ENCODE measurements around the gene VOPP1.
"Not testable (repeated sequence)": the region's sequence is repeated elsewhere in the genome, so short reads cannot be mapped to it uniquely, and the experiment has no call there.

The VOPP1 gene

DNA sequence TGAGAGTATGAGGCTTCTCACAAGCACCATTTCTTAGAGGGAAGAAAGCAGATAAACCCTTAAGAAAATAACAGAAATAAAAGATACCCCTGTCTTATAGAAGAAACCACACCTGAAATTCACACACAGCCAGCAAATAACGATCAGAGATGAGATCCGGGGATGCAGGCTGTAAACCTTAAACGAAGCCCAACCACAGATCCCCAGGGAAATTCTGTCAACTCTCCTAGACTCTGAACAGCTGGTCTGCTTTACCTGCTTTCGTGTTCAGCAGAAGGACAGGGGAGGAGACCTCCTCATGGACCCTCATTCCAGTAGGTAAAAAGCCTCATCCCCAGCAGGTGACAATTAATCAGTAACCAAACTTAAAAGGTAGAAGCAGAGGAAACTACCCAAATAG is 45.0 kb downstream of the VOPP1 start:
- DNase-seq = no peak

DNA sequence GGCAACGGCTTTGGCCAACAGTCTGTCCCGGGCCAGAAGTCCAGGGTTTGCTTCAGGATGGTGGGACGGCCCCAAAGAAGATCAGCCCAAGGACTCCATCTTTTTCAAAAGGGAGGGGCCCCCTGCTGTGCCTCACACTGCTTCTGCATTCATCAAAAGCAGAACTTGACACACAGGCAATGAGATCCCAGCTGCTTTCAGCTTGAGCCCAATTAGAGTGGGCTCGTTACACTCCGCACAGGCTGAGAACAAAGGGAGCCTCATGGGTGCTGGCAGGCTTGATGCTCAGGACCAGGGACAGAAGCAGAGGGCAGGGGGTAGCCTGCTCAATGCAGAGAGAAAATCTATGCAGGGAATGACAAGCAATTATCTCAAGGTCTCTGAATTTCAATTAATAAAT is 45.5 kb downstream of the VOPP1 start:
- no peak for DNase-seq

DNA sequence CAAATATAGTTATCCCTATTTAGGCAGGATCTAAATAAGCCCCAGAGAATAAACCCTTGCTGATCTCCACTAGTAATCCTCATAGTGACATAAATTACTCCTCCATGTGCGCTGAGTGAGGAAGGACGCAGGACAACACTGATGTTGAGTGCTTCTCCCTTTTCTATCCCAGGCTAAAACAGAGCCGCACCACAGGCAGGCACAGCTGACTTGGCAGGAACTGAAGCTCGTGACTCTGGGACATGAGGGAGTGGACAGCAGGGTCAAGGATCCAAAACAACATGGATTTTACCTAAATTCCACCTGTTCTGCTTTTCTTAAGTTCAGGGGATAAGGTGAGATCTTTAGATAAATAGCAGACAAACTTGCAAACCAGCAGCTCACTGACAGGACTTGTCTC is 46.0 kb downstream of the VOPP1 start:
- DNase-seq = no peak

DNA sequence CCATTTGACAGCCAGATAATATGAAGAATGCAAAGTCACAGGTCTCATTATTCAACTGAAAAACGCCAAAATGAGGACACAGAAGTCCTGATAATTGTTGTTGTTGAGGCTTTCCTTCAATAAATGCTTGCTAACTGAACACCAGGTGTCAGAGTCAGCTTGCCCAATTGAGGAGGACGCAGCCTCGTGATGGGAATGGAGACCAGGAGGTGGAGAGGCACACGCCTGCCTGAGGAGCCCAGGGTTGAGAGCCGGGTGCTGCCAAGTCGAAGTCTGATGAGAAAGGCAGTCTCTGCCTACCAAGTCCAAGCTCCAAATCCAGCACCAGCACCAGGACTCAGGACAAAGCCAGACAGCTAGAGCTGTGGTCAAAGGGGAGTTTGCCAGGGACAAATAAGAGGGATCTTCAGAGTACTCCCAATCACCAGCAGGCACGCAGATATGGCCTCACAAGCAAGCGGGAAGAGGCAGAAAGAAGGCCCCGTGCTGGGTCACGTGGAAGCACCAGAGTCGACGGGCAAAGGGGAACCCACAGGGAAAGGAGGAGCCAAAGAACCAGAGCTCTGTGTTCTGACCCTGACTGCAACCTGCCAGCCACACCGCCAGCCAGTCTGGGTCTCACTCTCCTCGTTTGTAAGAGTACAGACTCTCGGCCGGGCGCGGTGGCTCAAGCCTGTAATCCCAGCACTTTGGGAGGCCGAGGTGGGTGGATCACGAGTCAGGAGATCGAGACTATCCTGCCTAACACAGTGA is 47.6 kb downstream of the VOPP1 start:
- DNase-seq = peak; percentile 31

DNA sequence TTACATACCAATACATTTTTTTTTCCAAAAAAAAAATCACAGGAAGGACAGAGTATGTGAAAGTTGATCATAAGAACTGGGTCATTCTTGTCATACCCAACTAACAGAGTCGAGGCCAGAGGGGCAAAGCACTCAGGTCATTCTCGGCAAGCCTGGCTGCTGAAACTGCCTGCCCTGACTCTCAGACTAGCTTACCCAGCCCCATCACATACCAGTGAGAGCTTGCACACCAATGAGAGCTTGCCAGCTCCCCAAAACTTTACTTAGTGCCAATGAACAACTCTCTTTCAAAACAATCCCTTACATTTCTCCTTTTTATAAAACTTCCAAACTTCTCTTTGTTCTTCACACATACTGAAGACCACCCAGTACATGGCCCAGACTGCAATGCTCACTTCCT is 48.9 kb downstream of the VOPP1 start:
- no peak for DNase-seq

DNA sequence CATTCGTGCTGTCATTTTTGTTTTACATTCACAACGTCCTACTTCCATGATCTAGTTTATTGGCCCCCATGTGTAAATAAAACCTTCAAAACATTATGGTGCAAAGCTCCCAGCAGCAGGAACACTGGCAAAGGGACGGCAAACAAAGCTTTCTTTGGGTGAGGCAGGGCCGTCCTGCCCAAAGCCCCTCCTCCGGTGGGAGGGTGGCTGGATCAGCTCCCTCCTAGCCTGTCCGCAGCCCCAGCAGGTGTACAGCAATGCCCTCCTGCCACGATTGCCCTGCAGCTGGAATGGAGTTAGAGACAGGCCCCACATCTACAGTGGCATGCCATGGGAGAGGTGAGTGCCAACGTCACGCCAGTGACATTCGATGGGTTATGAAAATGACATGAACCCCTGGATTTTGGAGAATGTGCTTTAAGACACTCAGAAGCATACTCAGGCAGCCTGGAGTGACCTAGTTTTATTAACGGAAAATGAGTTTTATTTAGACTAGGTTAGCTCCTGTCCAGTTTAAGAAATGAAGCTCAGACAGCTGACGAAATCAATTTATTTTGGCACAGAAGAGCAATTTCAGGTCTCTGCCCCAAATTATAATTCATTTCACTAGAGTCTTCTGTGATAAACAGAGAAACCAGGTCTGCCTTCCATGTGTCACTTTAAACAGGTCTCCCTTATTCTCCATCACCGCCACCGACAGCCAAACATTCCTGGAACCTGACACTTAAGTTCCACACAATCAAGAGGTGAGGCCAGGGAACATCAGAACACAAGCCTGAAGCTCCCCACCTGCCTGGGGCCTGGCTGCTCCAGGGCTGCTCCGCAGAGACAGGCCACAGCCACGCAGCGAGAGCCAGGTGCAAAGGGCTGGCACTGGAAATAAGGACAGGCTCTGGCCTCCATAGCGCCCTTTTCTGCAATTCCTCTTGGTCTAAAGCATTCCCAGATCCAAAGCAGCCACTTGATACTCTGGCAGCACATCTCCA is 50.1 kb downstream of the VOPP1 start:
- no peak for DNase-seq

DNA sequence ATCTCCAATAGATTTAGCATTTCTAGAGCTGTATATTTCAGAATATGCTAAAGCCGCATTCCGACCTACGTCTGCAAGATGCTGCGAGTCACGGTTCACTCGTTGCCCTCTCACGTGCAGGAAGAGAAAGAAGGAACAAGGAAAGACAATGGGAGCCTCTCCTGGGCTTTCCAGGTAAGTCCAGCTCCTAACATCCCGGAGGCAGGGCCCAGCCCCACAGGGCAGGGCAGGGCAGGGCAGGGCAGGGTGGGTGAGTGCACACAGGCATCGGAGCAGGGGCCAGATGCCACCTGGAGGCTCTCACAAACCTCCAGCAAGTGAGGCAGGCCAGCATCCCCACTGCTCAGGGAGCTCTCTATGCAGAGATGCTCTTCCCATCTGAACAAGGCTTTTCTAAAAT is 50.8 kb downstream of the VOPP1 start:
- DNase-seq = no peak

DNA sequence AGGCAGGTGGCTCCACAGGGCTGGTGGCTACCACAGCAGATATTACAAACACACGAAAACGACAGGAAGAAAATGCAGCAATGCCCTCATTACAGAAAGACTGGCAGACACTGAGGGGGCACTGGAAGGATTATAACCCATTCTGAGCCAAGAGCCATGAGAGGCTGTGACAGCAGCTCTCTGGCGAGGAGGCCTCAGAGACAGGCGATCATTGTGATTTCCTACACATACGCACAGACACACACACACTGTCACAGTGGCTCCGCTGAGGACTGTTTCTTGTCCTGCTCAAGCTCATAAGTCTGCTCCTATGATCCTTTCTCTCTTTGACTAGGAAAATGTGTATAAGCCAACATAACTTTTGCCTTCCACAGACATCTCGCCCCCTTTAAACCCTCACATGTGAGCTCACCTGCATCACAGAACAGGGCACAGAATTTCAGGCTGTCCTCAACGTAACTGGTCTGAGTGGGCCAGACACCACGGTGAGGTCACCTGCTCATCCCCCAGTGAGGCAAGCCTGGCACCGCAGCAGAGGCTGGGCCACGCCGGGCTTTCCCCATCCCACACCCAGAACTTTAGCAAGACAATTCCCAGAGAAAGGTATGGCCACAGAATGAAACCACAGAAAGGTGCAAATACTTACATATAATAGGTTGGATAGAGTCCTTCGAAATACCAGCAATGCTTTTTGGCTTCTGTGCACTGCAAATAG is 51.7 kb downstream of the VOPP1 start:
- no peak for DNase-seq

DNA sequence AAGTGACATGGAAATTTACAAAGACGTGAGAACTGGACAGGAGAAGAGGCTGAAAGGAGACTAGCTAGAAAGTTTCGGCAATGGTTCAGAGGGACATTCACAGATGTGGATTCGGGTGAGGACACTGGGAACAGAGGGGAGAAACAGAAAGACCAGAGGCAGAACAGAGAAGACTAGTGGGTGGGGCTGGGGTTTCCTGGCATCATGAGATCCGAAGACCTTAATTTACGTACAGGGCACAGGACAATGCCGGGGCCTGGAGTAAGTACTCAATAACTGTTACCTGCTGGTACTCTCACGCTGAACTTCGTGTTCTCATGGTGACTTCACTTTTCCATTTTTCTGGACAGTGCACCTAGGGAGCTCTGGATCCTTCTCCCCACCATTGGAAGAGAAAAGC is 53.5 kb downstream of the VOPP1 start:
- no peak for DNase-seq

DNA sequence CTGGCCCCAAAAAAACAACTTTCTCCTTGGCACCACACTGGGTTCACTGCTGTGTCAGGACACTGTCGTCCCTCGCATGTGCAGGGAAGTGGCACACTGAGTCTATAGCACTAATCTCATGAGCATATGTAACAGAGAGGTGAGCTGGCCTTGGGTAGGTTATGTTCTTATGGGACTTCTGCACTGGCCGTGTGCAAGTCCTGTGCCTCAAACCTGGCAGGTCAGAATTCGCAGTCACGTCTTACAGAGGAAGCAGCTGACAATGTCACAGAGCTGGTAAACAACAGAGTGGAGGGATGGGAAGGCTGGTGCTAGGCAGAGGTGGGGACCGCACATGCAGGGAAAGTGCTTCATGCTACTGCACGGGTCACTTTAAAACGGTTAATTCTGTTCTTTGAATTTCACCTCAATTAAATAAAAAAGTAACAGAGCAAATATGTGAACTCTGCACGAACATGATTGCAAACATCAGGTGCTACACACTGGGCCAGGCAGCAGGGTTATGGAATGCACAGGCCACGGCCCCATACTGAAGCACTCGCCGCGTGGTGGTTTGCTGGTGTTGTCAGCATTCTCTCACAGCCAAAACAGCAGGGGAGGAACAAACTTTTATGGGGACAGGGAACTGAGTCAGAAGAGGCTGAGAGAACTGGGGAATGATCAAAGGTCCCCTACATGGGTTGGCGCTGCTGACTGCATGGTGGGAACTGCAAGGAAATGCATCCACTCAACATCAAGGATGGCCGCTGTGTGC is 54.2 kb downstream of the VOPP1 start:
- no peak for DNase-seq

DNA sequence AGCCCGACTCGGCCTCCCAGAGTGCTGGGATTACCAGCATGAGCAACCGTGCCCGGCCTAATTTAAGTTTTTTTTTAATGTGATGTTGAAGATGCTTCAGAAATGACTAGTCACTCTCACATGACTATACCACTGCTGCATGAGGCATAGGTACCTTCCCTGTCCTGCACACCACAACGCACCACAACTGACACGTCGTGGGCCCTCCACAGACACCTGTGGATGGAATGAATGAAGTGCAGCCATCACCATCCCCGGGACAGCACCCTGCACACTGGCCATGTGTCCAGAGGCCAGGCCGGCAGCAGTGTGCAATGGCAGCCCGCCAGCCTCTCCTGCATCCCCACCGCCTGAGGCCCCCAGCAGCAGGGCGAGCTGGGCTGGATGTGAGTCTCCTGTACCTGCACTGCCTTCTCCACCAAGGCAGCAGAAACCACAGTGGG is 55.1 kb downstream of the VOPP1 start:
- no peak for DNase-seq

DNA sequence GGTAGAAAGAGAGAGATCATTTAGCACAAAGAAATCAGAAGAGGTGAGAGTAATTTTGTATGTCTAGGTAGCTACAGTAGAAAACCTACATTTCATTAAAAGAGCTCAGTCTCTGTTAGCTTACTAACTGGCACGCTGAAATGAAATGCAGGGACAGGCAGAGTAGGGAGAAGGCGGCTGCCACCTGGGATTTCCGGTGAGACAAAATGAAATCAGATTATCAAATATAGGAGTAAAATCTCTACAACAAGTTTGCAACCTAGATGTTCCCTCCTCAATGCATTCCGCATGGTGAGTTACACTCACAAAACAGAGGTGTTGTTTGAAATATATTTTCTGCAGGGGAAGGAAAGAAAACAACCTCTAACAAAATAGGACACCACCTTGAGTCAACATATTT is 55.9 kb downstream of the VOPP1 start:
- no peak for DNase-seq

DNA sequence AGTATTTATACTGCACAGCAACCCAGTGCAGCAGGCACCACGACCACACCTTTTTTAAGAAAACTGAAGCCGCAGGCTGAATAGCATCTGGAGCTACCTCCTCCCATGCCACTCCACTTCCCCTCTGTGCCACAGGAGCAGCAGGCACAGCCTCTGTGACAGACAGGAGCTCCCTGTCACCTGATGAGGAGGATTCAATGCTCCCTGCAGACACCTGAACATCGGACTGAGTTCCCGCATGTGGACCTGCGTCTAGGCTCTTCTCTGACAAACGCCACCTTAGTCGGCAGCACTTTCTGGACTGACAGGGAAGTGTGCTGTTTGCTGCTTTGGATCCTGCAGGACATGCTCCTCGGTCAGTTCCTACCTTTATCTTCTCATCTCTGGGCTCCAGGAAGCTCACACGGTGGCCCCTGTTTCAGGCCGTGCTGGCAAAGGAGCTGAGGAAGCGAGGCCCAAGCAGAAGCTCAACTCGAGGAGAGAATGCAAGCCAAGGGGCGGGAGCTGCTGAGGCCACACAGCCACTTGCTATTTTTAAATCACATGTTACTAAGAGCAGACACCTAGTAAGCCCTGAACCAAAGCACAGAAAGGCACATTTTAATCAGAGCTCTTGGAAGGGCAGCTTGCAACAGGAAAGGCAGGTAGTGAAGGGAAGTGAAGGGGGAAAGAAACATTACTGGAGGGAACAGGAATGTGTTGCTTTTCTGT is 56.6 kb downstream of the VOPP1 start:
- no peak for DNase-seq

DNA sequence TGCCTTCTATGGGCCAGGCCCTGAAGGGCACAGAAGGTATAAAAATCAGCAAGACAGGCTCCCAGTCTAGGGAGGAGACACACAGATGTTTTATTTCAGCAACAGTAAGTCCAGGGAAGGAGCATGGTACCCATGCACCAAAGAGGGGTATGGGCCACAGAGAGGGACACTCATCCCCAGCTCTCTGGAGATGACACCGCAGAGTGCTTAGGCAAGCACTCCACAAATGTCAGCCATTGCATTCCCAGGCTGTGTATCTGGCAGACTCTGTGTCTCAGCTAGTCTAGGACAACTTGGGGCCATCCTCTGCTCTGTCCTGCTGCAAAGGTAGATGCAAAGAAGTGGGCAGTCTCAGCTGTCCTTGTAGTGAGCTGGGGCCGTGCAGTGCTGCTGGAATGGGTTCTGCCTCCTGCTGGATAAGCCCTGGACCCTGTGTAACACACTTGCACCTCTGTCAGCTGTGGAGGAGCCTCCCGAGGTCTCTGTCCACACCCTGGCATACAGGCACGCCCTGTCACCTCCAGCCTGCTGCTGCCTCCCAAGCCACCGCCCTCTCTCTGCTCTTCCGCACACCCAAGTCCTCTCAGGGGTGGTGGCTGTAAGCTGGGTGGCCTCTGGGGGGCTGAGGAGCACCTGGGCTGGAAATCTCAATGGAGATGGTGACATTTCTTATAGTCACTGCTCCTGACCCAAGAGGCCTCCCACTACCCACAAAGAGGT is 57.6 kb downstream of the VOPP1 start:
- DNase-seq = no peak

DNA sequence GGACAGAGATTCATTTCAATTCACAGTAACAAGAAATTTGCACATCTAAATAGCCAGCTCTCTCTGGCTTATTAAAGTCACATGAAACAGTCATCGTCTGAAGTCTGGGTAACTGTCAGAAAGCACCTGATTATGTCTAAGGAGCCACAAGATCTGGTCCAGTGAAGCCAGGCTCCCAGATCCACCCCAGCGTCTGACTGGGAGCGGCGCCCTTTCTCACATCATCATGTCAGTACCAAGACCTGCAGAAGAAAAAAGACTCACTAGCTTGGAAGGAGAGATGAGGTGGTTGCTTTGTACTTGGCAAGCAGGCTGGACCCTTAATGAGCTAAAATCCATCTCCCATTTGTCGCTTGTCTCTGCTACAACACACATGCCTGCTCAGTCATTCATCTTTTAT is 58.4 kb downstream of the VOPP1 start:
- no peak for DNase-seq

DNA sequence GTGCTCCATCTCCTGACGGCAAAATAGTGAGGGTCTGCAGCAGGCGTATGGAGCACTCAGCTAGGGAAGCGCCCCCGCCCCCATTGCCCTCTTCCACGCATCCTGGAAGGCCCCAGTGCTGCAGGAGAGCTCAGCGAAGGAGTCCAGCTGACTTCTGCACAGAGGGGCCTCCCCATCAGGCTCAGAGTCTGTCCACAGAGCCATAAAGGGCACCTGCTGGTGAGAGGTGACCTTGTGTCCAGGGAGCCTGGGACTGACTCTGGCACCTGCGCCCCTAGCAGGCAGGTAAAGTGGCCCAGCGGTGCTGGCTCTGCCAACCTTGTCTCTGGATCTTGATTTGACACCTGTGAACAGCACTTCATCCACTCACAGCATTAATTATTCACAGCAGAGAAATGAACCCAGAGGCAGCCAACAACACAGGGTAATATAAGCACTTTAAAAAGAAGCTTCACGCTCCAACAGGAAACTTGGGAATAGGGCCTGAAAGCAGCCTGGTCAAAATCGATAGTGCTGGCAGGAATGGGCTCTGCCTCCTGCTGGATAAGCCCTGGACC is 59.6 kb downstream of the VOPP1 start:
- DNase-seq = no peak

DNA sequence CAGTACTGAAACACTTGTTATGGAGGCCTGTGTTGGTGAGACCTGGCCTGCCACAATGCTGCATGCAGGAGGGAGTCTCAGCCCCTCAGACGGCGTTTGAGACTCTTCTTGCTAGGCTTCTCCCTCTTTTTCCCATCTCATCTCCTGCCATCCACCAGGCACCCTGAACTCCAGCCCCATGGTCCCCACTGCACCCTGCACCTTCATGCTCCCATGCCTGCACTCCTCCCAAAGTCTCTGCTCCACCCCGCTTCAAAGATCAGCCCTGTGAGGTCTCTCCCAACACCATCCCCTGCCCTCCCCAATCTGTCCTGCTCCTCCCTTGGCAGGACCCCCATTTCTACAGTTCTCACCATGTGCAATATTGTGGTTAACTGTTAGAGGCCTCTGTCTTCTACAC is 61.7 kb downstream of the VOPP1 start:
- DNase-seq = no peak

DNA sequence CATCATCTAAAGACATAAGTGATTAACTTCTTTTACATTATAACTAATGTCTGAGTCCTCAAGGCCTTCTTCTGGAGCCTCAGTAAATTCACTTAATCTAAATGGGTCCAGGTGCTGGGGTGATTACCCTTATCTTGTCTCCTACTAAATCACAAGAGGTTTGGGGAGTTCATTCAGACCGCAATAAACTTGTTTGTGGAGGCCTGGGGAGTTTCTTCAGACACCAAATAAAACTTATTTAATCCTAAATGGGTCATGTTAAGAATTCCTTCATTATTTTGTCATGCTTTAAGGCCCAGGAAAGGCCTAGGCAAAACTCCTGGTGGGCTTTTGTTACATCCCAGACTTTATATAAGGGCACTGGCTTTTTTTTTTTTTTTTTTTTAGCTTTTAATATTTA is 62.1 kb downstream of the VOPP1 start:
- DNase-seq = not testable (repeated sequence)

DNA sequence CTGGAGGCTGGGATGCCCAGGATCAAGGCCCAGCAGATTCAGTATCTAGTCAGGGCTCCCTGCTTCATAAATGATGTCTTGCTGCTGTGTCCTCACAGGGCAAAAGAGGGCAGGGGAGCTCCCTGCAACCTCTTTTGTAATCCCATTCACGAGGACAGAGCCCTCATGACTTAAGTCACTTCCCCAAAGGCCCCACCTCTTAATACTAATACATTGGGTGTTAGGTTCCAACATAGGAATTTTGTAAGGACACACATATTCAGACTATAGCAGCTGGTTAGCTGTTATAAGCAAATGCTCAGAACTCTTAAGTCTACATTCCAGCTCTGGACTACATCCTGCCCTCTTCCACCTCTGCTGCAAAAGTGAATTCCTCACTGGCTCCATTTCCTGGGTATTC is 63.0 kb downstream of the VOPP1 start:
- DNase-seq = no peak

DNA sequence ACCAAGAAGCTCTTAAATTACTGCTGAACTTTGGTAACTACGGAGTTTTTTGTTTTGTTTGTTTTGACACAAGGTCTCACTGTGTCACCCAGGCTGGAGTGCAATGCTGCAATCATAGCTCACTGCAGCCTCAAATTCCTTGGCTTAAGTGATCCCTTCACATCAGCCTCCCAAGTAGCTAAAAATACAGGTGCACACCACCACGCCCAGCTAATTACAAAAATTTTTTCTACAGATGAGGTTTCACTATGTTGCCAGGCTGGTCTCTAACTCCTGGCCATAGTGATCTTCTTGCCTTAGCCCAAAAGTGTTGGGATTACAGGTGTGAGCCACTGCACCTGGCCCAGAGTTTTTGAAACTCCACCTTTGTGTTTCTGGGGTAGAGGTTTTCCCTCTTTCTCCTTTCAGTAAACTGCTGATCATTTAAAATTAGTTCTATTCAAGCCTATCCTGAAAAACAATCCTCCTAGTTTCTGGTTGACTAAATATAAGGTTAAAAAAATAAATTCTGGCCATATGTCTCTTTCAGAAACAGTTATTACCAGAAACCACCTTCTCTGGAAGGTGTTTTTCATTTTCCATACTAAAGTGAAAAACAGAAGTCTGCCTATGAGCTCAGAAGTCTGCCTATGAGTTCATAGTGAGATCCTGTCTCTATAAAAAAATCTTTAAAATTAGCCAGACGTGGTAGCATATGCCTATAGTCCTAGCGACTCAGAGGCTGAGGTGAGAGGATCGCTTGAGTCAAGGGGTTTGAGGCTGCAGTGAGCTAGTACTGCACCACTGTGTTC is 63.9 kb downstream of the VOPP1 start:
- no peak for DNase-seq
